Heart left ventricle (tissue), 16 donors: ENCODE data around the gene TTC3. TPM values are rescaled to one million over a fixed set of nuclear protein-coding genes. Genes with fewer than 3 reads are reported as not detected.

Experiments
- ATAC-seq, 4 donors: fragments of 200-7000 bp; cut with Tn5 transposase; one replicate each; pipeline ENCODE4 v1.9.1; 2020 to 2022; ENCODE audit warnings: moderate library complexity in 4 of 4, mild to moderate bottlenecking in 3 of 4, moderate number of reproducible peaks in 1 of 4
- DNase-seq, 5 donors: peaks; one replicate each; pipeline ENCODE4 v3.0.0-alpha.2; 2020
- H3K27ac ChIP-seq, 12 donors: fragments of 200-600 bp; sonication (generic) in 4 of 12; one replicate each; pipeline versions ENCODE4 v1.5.0 to v1.8.0; 2016 to 2022; ENCODE audit warnings: mild to moderate bottlenecking in 2 of 12
- H3K27me3 ChIP-seq, 9 donors: fragments of 200-600 bp; sonication (generic) in 2 of 9; one replicate each; pipeline versions ENCODE4 v1.5.1 to v1.8.0; 2016 to 2022; ENCODE audit warnings: mild to moderate bottlenecking in 3 of 9
- H3K36me3 ChIP-seq, 9 donors: fragments of 200-600 bp; sonication (generic) in 2 of 9; one replicate each; pipeline versions ENCODE4 v1.5.0 to v1.8.0; 2018 to 2022; ENCODE audit warnings: mild to moderate bottlenecking in 2 of 9
- H3K4me1 ChIP-seq, 12 donors: fragments of 200-600 bp; sonication (generic) in 4 of 12; one replicate each; pipeline versions ENCODE4 v1.5.0 to v1.8.0; 2016 to 2022; ENCODE audit warnings: mild to moderate bottlenecking in 3 of 12
- H3K4me3 ChIP-seq, 12 donors: fragments of 200-600 bp; sonication (generic) in 4 of 12; one replicate each; pipeline versions ENCODE4 v1.5.0 to v1.8.0; 2017 to 2022; ENCODE audit warnings: mild to moderate bottlenecking in 9 of 12, moderate library complexity in 4 of 12
- H3K9me3 ChIP-seq, 12 donors: fragments of 200-600 bp; sonication (generic) in 4 of 12; one replicate each; pipeline versions ENCODE4 v1.5.0 to v1.8.0; 2016 to 2022; ENCODE audit warnings: mild to moderate bottlenecking in 1 of 12
- POLR2A ChIP-seq, 2 donors: fragments of 450-650 bp; IDR thresholded peaks; one replicate each; pipeline ENCODE4 v1.6.1; 2017; ENCODE audit warnings: antibody characterized with exemption in 2 of 2, mild to moderate bottlenecking in 2 of 2, moderate library complexity in 2 of 2
- WGBS, 4 donors: extraction: QIAGEN DNeasy Blood & Tissue Kit in 2 of 4; methylation state at CpG; one replicate each; pipeline versions ENCODE4 v1.1.5 to v1.1.7; 2013 to 2018; 5-methylcytosine and 5-hydroxymethylcytosine counted together
- intact Hi-C, 10 donors: fragments of 100-400 bp; cut with DNase I; formaldehyde crosslinking; loops; one replicate each; pipeline versions ENCODE4 v1.11.1 to v1.14.2; 2022
- polyA plus RNA-seq, 2 donors: library from polyadenylated mRNA; stranded (reverse); fragments of 200-250 nt; gene quantifications; one replicate each; pipeline ENCODE4 v1.2.3, GENCODE V29; 2013
- total RNA-seq, 9 donors: library from RNA; depleted of rRNA in 2 of 9; stranded (reverse); fragments of >200 nt in 2 of 9; fragmentation: NEBNext Ultra II Directional in 3 of 9; extraction: Animal tissue kit (Norgen Biotek cat#: 25700) in 3 of 9; gene quantifications; one replicate each; pipeline versions ENCODE4 v1.1.0 to v1.2.4, GENCODE V29; 2016 to 2023
- TF ChIP-seq, protein P1 (sequence below), 12 donors: fragments of 200-600 bp; sonication (generic) in 4 of 12; IDR thresholded peaks; one replicate each; pipeline versions ENCODE4 v1.5.0 to v1.8.0; 2018 to 2022; ENCODE audit warnings: antibody characterized with exemption in 12 of 12, mild to moderate bottlenecking in 5 of 12
- donor health status: ischemic (EF 13 %, LVEDD 7.1; RV severe dilation, severe dysfunction).
- donor health status: healthy with polysubstance abuse.
- donor health status: DM: no; HTN: yes; CAD: no.
- donor health status: DM: no; HTN: no; CAD: no.
- donor health status: ischemic (EF 25% LVEDD 6.9; RV normal size, moderate dysfunction).
- donor health status: ischemic (EF 25% LVEDD 5.7; RV mildly dilated, moderate dysfunction).
- donor health status: healthy.
- donor health status: DM: yes; HTN: yes; CAD: no.
- donor health status: ischemic (EF 35%, LVEDD 5.7; RV mildly dilated, moderate dysfunction).
- donor health status: nonischemic (EF 11% LVEDD 7.7; RV severe dilation, severe dysfunction).
- donor health status: DM: yes; HTN: yes; CAD: no.
- donor health status: PGD.
- donor health status: ischemic (EF 29% LVEDD 5.4; RV normal size, mild dysfunction).
- donor health status: nonischemic (EF 23%, LVEDD 6.1; RV moderate dilation, normal function).

TTC3 gene
- total and polyA plus RNA-seq, 11 donors = 15.2 to 72.1 (median 44.5) TPM

DNA sequence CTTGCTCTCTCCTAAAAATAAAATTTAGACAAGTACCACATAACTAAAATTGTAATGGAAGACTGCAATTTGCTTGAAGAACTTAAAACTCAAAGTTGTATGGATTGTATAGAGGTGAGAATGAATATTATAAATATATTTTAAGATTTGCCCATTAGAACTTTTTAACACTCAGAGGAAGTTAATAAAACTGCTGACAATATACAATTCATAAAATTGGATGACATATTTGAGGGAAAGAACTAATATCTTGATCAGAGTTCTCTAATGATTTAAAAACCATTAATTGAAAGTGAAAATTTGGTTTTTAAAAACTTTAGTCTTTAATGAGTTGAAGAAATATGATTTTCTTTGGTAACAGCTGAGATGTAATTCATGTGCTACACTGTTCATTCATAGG lies 20.9 kb downstream of the TTC3 start:
- ATAC-seq = no peak
- DNase-seq = no peak
- no peak for TF ChIP-seq POLR2A (IDR thresholded peaks at IDR 0.05)
- TF ChIP-seq, protein P1, sequence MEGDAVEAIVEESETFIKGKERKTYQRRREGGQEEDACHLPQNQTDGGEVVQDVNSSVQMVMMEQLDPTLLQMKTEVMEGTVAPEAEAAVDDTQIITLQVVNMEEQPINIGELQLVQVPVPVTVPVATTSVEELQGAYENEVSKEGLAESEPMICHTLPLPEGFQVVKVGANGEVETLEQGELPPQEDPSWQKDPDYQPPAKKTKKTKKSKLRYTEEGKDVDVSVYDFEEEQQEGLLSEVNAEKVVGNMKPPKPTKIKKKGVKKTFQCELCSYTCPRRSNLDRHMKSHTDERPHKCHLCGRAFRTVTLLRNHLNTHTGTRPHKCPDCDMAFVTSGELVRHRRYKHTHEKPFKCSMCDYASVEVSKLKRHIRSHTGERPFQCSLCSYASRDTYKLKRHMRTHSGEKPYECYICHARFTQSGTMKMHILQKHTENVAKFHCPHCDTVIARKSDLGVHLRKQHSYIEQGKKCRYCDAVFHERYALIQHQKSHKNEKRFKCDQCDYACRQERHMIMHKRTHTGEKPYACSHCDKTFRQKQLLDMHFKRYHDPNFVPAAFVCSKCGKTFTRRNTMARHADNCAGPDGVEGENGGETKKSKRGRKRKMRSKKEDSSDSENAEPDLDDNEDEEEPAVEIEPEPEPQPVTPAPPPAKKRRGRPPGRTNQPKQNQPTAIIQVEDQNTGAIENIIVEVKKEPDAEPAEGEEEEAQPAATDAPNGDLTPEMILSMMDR (IDR thresholded peaks at IDR 0.05) = no peak
- Histone ChIP-seq H3K4me1 (no peaks in the 10 kb centered on the region), H3K36me3 (peaks cover 0 to 86% (median 66%) of the 10 kb centered on the region in 9 donors), H3K4me3 (no peak overlapping the region), H3K27me3 (no peaks in the 10 kb centered on the region), H3K27ac (no peak overlapping the region), H3K9me3 (no peaks in the 10 kb centered on the region)
- intact Hi-C loops = loop anchor here in 1 of 10 donors (10.0 kb wide), 1 partner anchor 689 kb away; no protein-coding TSS in a partner anchor

DNA sequence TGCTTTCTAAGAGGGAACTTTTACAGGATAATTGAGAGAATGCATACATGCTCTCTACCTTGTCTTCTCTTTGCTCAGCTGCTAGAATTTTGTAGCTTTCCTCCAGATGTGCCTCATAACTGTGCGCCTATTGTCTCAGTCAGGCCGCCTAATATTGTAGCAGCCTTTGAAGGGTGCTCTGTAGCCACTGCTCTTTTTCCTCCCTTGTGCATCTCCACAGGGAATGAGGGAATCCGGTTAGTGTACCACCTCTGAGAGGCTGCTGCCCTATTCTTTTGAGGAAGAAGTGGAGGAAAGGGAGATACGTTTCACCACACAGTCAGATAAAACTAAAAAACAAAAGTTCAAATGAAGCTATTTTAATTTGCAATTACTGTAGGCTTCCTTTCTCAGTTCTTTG lies 22.8 kb downstream of the TTC3 start:
- Histone ChIP-seq H3K27me3 (no peaks in the 10 kb centered on the region), H3K27ac (no peak overlapping the region), H3K9me3 (no peaks in the 10 kb centered on the region), H3K4me1 (no peaks in the 10 kb centered on the region), H3K36me3 (peaks cover 0 to 87% (median 61%) of the 10 kb centered on the region in 9 donors), H3K4me3 (no peak overlapping the region)
- 91 to 93% (median 92%) methylated on average over 4 of the region's 4 CpGs for WGBS, 4 donors
- DNase-seq (no peak), ATAC-seq (no peak)
- TF ChIP-seq, protein P1 (IDR thresholded peaks at IDR 0.05) = no peak
- no peak for TF ChIP-seq POLR2A (IDR thresholded peaks at IDR 0.05)
- intact Hi-C loops = loop anchor here in 1 of 10 donors (10.0 kb wide), 1 partner anchor 691 kb away; no protein-coding TSS in a partner anchor

DNA sequence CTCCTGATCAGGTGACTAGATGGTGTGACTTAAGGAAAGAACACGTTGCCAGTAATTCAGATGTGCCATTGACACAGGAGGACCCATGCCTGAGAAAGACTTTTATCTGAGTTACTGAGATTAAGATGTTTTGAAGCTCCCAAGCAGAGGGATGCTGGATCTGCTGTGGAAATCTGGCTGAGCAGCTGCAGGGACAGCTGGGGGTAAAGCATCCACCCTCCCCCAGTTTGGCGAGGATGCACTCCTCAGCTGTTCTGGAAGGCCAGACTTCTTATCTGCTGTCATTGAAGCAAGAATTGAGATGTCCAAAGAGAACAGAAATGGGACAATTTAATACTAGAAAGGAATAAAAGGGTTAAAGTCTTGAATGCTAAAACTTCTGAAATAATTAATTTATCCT lies 25.7 kb downstream of the TTC3 start:
- WGBS, 4 donors = 78 to 83% (median 81%) methylated on average over 2 of the region's 2 CpGs
- ATAC-seq = no peak
- Histone ChIP-seq H3K27ac (no peak overlapping the region), H3K4me3 (no peak overlapping the region), H3K36me3 (peaks cover 0 to 67% (median 46%) of the 10 kb centered on the region in 9 donors), H3K27me3 (no peaks in the 10 kb centered on the region), H3K9me3 (no peaks in the 10 kb centered on the region), H3K4me1 (no peaks in the 10 kb centered on the region)
- DNase-seq = no peak
- intact Hi-C loops = loop anchor here in 1 of 10 donors (10.0 kb wide), 1 partner anchor 694 kb away; no protein-coding TSS in a partner anchor
- TF ChIP-seq, protein P1 (IDR thresholded peaks at IDR 0.05) = no peak
- TF ChIP-seq POLR2A (IDR thresholded peaks at IDR 0.05) = no peak

DNA sequence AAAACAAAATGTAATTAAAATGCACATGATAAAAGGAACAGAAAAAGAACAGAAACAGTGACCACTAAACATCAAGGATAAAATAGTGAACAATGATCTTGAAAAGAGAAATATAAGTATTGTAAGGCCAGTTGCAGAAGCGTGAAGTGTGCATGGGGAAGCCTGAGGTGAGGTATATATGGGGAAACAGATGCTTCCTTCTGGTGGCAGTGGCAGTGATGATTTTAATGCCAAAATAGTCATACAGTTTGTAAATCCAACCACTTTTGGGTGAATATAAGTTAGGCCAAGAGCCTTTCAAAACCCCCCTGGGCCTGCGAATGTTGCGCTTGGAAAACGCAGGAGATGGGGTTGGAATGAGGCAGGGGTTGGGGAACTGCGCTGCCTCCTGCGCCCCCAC lies 27.3 kb downstream of the TTC3 start:
- intact Hi-C loops = no loop called here
- H3K27me3 ChIP-seq = no peaks in the 10 kb centered on the region
- ATAC-seq = no peak
- TF ChIP-seq, protein P1 (IDR thresholded peaks at IDR 0.05) = no peak
- no peak overlapping the region for H3K4me3 ChIP-seq
- H3K27ac ChIP-seq = no peak overlapping the region
- H3K36me3 ChIP-seq = peaks cover 0 to 56% (median 46%) of the 10 kb centered on the region in 9 donors
- no peaks in the 10 kb centered on the region for H3K9me3 ChIP-seq
- no peaks in the 10 kb centered on the region for H3K4me1 ChIP-seq
- no peak for DNase-seq
- 93 to 98% (median 97%) methylated on average over 6 of the region's 6 CpGs for WGBS, 4 donors
